IPS-18a (cell line): ENCODE data around the gene CAPN6.

Experiments
- H3K27ac ChIP-seq: one replicate; pipeline ENCODE4 v1.5.1; 2013; ENCODE audit warnings: low read length
- H3K27me3 ChIP-seq: one replicate; pipeline ENCODE4 v1.6.1; 2013; ENCODE audit warnings: mild to moderate bottlenecking, low read length; ENCODE audit not compliant: control insufficient read depth, insufficient read depth
- H3K36me3 ChIP-seq: one replicate; pipeline ENCODE4 v1.6.1; 2013; ENCODE audit warnings: low read depth, low read length; ENCODE audit not compliant: control insufficient read depth
- H3K4me1 ChIP-seq: one replicate; pipeline ENCODE4 v1.6.1; 2013; ENCODE audit warnings: low read depth, low read length; ENCODE audit not compliant: control insufficient read depth
- H3K4me3 ChIP-seq: one replicate; pipeline ENCODE4 v1.5.1; 2013; ENCODE audit warnings: low read length
- H3K9ac ChIP-seq: one replicate; pipeline ENCODE4 v1.6.1; 2013; ENCODE audit warnings: mild to moderate bottlenecking, low read length, moderate library complexity
- H3K9me3 ChIP-seq: one replicate; pipeline ENCODE4 v1.6.1; 2013; ENCODE audit warnings: low read depth, low read length; ENCODE audit not compliant: control insufficient read depth

The CAPN6 gene

GRCh38 chrX:111265486-111265885, 4.8 kb downstream of the CAPN6 start:
- no peaks in the 10 kb centered on the region for H3K27me3 ChIP-seq
- no peak overlapping the region for H3K9ac ChIP-seq
- no peak overlapping the region for H3K4me3 ChIP-seq
- H3K4me1 ChIP-seq = peaks cover 11% of the 10 kb centered on the region
- H3K9me3 ChIP-seq = no peaks in the 10 kb centered on the region
- no peak overlapping the region for H3K27ac ChIP-seq
- H3K36me3 ChIP-seq = no peaks in the 10 kb centered on the region

- H3K4me1 ChIP-seq = peaks cover 3% of the 10 kb centered on the region
- no peak overlapping the region for H3K4me3 ChIP-seq
- no peaks in the 10 kb centered on the region for H3K9me3 ChIP-seq
- H3K36me3 ChIP-seq = no peaks in the 10 kb centered on the region
- H3K27ac ChIP-seq = no peak overlapping the region
- no peaks in the 10 kb centered on the region for H3K27me3 ChIP-seq
- H3K9ac ChIP-seq = no peak overlapping the region
Measured at GRCh38 chrX:111264385-111264784, 5.9 kb downstream of the CAPN6 start.

- H3K4me3 ChIP-seq = no peak overlapping the region
- H3K27me3 ChIP-seq = no peaks in the 10 kb centered on the region
- H3K9me3 ChIP-seq = no peaks in the 10 kb centered on the region
- H3K9ac ChIP-seq = no peak overlapping the region
- no peaks in the 10 kb centered on the region for H3K36me3 ChIP-seq
- no peak overlapping the region for H3K27ac ChIP-seq
- no peaks in the 10 kb centered on the region for H3K4me1 ChIP-seq
Measured at GRCh38 chrX:111262086-111262485, 8.2 kb downstream of the CAPN6 start.

- no peak overlapping the region for H3K9ac ChIP-seq
- H3K36me3 ChIP-seq = no peaks in the 10 kb centered on the region
- no peak overlapping the region for H3K27ac ChIP-seq
- no peaks in the 10 kb centered on the region for H3K27me3 ChIP-seq
- H3K4me3 ChIP-seq = no peak overlapping the region
- H3K9me3 ChIP-seq = no peaks in the 10 kb centered on the region
- H3K4me1 ChIP-seq = peaks cover 2% of the 10 kb centered on the region
Measured at GRCh38 chrX:111260451-111260850, 9.8 kb downstream of the CAPN6 start.

GRCh38 chrX:111259559-111259958, 10.7 kb downstream of the CAPN6 start:
- Histone ChIP-seq H3K27ac (no peak overlapping the region), H3K27me3 (no peaks in the 10 kb centered on the region), H3K4me3 (no peak overlapping the region), H3K9me3 (no peaks in the 10 kb centered on the region), H3K9ac (no peak overlapping the region), H3K4me1 (peaks cover 4% of the 10 kb centered on the region), H3K36me3 (no peaks in the 10 kb centered on the region)

GRCh38 chrX:111257733-111258132, 12.6 kb downstream of the CAPN6 start:
- H3K4me3 ChIP-seq = no peak overlapping the region
- no peaks in the 10 kb centered on the region for H3K27me3 ChIP-seq
- no peaks in the 10 kb centered on the region for H3K9me3 ChIP-seq
- H3K4me1 ChIP-seq = peaks cover 4% of the 10 kb centered on the region
- no peak overlapping the region for H3K9ac ChIP-seq
- H3K36me3 ChIP-seq = no peaks in the 10 kb centered on the region
- H3K27ac ChIP-seq = no peak overlapping the region

- Histone ChIP-seq H3K9ac (no peak overlapping the region), H3K36me3 (no peaks in the 10 kb centered on the region), H3K9me3 (no peaks in the 10 kb centered on the region), H3K4me1 (peaks cover 4% of the 10 kb centered on the region), H3K4me3 (no peak overlapping the region), H3K27me3 (no peaks in the 10 kb centered on the region), H3K27ac (no peak overlapping the region)
Measured at GRCh38 chrX:111254896-111255693, 15.2 kb downstream of the CAPN6 start.

- H3K4me3 ChIP-seq = no peak overlapping the region
- no peaks in the 10 kb centered on the region for H3K27me3 ChIP-seq
- no peak overlapping the region for H3K9ac ChIP-seq
- H3K27ac ChIP-seq = no peak overlapping the region
- no peaks in the 10 kb centered on the region for H3K9me3 ChIP-seq
- no peaks in the 10 kb centered on the region for H3K36me3 ChIP-seq
- no peaks in the 10 kb centered on the region for H3K4me1 ChIP-seq
Measured at GRCh38 chrX:111244235-111244750, 26.0 kb downstream of the CAPN6 start.

GRCh38 chrX:111216293-111216801, 53.9 kb downstream of the CAPN6 start:
- Histone ChIP-seq H3K9ac (no peak overlapping the region), H3K4me1 (peaks cover 5% of the 10 kb centered on the region), H3K36me3 (no peaks in the 10 kb centered on the region), H3K4me3 (no peak overlapping the region), H3K27me3 (no peaks in the 10 kb centered on the region), H3K27ac (no peak overlapping the region), H3K9me3 (no peaks in the 10 kb centered on the region)

- H3K9me3 ChIP-seq = no peaks in the 10 kb centered on the region
- H3K36me3 ChIP-seq = no peaks in the 10 kb centered on the region
- H3K4me3 ChIP-seq = no peak overlapping the region
- no peak overlapping the region for H3K9ac ChIP-seq
- H3K27me3 ChIP-seq = no peaks in the 10 kb centered on the region
- H3K4me1 ChIP-seq = no peaks in the 10 kb centered on the region
- H3K27ac ChIP-seq = no peak overlapping the region
Measured at GRCh38 chrX:111207851-111208250, 62.4 kb downstream of the CAPN6 start.

GRCh38 chrX:111200327-111200726, 70.0 kb downstream of the CAPN6 start:
- Histone ChIP-seq H3K4me3 (no peak overlapping the region), H3K27ac (no peak overlapping the region)

GRCh38 chrX:111199505-111199904, 70.8 kb downstream of the CAPN6 start:
- no peak overlapping the region for H3K9ac ChIP-seq
- no peaks in the 10 kb centered on the region for H3K36me3 ChIP-seq
- no peaks in the 10 kb centered on the region for H3K9me3 ChIP-seq
- H3K27ac ChIP-seq = no peak overlapping the region
- H3K27me3 ChIP-seq = no peaks in the 10 kb centered on the region
- no peaks in the 10 kb centered on the region for H3K4me1 ChIP-seq
- no peak overlapping the region for H3K4me3 ChIP-seq

More at GRCh38 chrX:111200327-111200726, 70.0 kb downstream of the CAPN6 start:
- Histone ChIP-seq H3K9me3 (no peaks in the 10 kb centered on the region), H3K36me3 (no peaks in the 10 kb centered on the region), H3K27me3 (no peaks in the 10 kb centered on the region), H3K9ac (no peak overlapping the region), H3K4me1 (no peaks in the 10 kb centered on the region)
